ENCODE measurements around the gene GRM1. TPM values are rescaled to one million over a fixed set of nuclear protein-coding genes. Genes with fewer than 3 reads are reported as not detected.

GRM1 gene
- total RNA-seq, 2 donors from 2014 or later, result 0.06 to 0.52 TPM

DNA sequence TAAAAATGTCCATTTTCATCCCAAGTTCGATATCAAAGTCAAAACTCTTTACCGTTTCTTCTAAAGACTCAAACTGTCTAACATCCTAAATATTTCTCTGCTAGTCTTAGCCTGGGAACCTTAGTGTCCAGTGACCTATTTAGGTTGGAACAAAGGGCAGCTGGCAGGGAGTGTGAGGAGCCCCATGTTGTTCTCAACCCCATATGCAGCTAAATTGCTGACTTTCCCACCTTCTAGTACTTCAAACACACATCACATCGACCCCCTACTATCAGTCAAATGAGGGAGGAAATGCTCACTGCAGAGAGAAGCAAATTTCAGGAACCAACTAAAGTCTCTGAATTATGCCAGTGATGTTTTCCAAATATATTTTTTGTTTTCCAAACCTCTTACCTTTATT is 322.2 kb downstream of the GRM1 start:
- intact Hi-C loops (cut with DNase I), result no loop called here
- DNase-seq (no peak), ATAC-seq (no peak)

DNA sequence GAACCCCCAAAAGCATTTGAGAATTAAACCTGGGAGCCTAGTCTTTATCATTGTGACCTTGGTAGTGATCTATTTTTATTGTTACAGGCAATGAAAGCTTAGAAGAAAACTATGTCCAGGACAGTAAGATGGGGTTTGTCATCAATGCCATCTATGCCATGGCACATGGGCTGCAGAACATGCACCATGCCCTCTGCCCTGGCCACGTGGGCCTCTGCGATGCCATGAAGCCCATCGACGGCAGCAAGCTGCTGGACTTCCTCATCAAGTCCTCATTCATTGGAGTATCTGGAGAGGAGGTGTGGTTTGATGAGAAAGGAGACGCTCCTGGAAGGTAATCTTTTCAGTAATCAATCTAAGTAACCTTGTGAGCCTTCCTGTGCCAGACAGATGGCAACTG is 323.3 kb downstream of the GRM1 start:
- intact Hi-C loops (cut with DNase I), result no loop called here
- DNase-seq (no peak), ATAC-seq (no peak)

DNA sequence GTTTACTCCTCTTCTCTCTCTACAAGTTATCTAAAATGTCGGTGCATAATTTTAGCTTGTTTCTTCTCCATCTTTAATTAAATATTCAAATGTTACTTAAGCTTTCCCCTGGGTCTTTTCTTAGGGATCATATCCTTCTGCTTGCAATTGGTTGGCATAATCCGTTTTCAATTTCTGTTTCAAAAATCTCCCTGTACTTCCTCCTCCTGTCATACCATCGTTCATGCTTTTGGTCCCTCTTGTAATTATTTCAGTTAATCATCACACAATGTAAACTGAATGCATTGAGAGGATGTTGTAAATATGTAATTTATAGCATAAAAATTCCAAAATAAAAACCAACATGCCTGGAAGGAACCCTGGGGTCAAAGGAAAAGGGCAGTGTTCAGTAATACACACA is 325.6 kb downstream of the GRM1 start:
- no peak for ATAC-seq
- DNase-seq, result no peak
- intact Hi-C loops (cut with DNase I), result no loop called here

- intact Hi-C loops (cut with DNase I), result no loop called here
- no peak for ATAC-seq
- no peak for DNase-seq
These were observed 326.7 kb downstream of the GRM1 start for GRCh38 chr6:146355521-146356100.

DNA sequence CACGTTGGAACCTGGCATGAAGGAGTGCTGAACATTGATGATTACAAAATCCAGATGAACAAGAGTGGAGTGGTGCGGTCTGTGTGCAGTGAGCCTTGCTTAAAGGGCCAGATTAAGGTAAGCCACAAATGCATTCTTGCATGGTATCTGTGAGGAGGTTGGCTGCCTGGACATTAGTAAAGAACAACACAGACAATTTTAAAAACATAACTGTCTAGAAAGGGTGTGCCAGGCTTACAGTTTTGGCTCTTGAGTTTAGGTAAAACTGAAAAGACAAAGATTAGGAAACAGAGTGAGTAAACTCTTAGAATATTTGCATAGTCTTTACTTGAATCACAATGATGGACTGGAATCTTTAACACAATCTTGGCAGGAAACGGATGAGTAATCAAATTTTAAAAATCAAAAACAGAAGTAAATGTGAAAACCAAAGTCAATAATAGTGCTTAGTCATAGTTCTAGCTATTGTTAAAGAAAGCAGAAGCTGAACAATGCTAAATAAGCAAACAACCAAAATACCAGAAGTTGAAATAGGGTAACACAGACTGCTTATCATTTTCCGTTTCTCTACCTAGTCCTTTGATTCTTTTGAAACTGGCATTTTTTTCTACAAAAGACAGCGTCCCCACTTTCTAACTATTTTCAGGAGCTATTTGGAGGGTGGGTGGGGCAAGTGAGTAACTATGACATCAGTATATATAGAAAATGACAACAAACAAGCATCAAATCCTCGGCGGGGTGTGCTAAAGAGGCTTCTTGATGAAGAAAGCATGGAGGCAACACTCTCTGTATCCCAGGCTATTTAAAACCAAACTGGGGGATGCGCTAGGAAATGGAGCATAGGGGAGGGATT is 328.9 kb downstream of the GRM1 start:
- ATAC-seq, result peak; percentile 27 to 75
- intact Hi-C loops (cut with DNase I), result no loop called here
- DNase-seq, result no peak

GRCh38 chr6:146358431-146359046 is 329.7 kb downstream of the GRM1 start:
- ATAC-seq (peak in 1 of 2 donors; percentile 31), DNase-seq (no peak)
- intact Hi-C loops (cut with DNase I), result no loop called here

DNA sequence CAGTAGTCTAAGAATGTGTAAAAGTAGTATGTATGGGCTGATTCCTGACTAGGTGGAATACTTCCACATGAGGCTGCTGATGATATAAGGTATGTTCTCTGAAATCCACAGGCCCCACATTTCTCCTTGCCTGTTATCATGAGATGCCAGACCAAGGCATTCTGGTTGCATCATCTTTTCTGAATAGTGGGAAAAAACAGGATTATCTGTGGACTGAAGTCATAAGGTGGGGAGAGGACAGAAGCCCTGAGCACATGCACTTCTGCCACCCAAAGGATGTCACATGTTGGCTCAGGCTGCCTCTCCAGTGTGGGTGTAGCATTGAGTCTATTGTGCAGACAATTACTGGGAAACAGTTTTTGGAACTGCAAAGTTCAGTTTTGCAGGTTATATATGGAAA is 330.3 kb downstream of the GRM1 start:
- ATAC-seq, result no peak
- intact Hi-C loops (cut with DNase I), result no loop called here
- DNase-seq, result no peak

DNA sequence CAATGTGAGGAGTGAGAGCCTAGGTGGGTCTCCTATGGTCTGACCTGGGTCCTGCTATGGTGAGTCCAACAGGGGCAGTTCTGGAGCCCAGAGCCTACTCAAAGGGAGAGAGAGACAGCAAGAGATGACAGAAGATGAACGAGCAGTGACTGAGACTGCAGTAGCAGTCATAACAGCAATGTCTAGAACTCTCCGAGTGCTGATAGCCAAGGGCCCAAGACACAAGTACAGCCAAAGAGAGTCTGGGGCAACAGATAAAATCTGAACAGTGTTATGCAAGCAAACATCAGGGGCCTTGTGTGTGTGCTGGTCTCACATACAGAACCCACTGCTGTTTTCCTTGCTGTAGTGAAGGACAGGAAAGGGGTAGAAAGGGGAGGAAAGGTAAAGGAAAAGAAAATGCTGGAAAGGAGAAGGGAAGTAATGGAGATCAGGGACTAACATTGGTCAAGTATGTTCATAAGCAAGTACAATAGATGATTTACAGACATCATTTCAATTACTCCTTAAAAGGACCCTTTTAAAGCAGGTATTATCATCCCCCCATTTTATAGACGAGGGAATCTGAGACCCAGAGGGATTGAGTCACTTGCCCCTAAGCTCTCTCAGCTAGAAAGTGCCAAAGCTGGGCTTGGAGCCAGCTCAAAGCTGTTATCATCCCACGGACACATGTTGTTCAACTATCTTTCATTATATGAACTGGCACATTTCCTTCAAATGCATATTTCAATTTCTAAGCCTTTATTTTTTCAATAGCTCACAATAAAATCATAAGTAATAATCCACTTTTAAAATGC is 332.5 kb downstream of the GRM1 start:
- peak; percentile 24 for DNase-seq
- no peak for ATAC-seq
- intact Hi-C loops (cut with DNase I), result no loop called here

GRCh38 chr6:146363838-146364607 is 335.2 kb downstream of the GRM1 start:
- DNase-seq, result no peak
- ATAC-seq, result no peak
- intact Hi-C loops (cut with DNase I), result no loop called here

DNA sequence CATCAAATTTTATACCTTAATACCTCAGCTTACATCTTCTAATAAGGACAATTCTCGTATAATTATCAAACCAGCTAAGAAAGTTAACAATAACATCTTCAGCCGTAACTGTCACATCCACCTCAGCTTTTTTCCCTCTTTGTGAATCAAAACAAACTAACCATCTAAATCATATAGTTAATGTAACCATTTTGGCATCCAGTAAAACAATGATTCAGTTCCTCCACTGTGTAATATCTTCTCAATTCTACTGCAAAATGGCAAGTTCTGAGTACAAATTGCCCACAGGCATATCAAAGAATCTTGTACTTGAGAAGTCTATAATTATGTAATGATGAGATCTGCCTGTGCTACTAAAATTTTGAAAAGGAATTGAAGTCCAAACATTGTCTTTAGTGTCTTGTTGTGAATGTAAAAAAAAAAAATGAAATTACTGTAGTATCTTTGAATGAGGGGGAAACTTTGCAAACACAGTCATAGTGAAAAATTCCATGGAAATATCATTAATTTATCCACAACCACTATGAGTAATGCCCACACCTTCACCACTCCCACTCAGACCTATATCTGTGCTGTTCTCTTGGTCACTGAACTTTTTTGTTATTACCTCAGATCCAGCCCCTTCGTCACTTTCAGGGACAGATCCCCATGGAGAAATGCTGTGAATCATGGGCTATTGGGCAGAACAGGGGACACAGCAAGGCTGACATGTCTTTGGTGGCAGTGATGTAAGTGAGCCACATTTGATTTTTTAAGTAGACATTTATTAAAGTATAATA is 336.1 kb downstream of the GRM1 start:
- DNase-seq, result no peak
- intact Hi-C loops (cut with DNase I), result no loop called here
- ATAC-seq, result no peak

DNA sequence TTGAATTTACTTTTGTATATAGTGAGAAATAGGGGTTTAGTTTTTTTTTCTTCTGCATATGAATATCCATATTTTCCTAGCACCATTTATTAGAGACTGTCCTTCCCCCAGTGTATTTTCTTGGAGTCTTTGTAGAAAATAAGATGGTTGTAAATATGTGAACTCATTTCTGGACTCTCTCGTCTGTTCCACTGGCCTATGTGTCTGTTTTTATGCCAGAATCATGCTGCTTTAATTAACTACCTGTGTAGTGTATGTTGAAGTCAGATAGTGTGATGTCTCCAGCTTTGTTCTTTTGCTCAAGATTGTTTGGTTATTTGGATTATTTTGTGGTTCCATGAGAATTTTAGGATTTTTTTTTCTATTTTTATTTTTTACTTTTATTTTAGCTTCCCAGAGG is 338.2 kb downstream of the GRM1 start:
- DNase-seq, result no peak
- ATAC-seq, result no peak
- intact Hi-C loops (cut with DNase I), result no loop called here

DNA sequence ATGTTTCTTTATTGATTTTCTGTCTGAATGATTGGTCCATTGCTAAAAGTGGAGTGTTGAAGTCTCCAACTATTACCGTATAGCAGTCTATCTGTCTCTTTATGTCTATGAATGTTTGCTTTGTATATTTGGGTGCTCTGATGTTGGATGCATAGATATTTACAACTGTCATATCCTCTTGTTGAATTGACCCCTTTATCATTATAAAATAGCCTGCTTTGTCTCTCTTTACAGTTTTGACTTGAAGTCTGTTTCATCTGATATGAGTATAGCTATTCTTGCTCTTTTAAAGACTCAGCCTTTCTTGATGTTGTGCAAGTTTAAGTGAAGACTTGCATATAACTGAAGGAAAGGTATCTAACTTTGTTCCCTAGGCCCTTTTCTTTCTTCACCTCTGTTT is 341.0 kb downstream of the GRM1 start:
- ATAC-seq (no peak), DNase-seq (no peak)
- intact Hi-C loops (cut with DNase I), result no loop called here

DNA sequence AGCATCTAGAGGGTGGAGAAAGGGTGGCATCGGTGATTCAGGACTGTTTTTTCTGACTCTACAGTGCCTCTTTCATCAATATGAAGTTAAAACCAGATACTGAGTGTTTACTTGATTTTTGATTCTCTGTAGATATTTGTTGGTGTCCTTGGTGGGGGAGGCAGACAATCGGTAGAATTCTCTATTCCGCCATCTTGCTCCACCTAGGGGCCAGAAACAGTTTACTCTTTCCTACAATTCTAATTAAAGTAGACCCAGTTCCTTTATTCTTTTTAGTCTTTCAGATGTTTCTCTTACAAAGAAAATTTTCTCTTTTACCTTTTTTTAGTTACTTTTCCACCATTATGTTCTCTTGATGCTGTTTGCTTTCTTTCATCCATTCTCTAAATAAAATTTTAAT is 352.6 kb downstream of the GRM1 start:
- intact Hi-C loops (cut with DNase I), result no loop called here
- ATAC-seq (no peak), DNase-seq (no peak)

DNA sequence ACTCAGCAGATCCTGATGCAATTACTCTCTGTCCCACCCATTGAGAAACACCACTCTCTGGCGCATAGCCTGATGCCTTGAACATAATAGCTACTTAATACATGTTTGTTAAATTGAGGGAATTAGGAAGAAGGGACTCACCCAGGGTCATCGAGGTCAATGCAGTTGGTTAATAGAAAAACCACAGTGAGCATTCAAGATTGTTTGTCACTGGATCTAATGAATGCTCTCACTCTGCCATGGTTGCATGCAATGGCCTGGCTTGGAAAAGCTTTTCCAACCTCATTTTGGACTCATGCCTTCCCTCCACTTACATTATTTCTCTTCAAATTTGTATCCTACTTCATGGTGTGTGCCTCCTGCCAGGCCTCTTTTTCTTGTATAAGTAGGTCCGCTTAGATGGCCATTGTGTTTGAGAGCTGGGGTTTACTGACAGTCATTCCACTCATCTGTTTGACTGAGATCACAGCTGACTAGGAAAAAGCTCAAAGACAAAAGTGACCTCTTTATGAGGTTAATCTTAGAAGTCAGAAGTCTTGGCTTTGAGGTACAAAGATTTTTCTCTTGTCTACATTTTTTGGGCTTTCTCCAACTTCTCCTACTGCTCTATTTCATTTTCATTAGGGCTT is 360.0 kb downstream of the GRM1 start:
- intact Hi-C loops (cut with DNase I), result no loop called here
- no peak for ATAC-seq
- no peak for DNase-seq

- DNase-seq, result no peak
- intact Hi-C loops (cut with DNase I), result no loop called here
- ATAC-seq, result no peak
These were observed 360.9 kb downstream of the GRM1 start for GRCh38 chr6:146389740-146390139.

DNA sequence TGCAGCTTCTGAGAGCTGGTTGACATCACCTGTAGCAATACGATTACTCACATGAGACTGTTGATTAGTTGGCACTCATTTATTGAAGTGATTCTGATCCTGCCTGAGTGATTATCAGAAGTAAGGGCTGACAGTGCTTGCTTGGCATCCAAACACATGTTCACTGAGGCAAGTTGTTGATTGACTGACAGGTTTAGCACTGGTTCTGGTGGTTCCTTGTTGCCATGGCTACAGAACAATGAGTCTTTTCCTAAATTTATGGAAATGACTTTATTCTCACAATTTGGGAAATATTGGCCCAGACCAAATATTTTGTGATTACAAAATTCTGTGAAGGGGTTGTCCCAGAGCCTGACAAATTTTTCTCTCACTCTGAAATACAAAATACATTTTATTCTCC is 368.8 kb downstream of the GRM1 start:
- DNase-seq (no peak), ATAC-seq (no peak)

DNA sequence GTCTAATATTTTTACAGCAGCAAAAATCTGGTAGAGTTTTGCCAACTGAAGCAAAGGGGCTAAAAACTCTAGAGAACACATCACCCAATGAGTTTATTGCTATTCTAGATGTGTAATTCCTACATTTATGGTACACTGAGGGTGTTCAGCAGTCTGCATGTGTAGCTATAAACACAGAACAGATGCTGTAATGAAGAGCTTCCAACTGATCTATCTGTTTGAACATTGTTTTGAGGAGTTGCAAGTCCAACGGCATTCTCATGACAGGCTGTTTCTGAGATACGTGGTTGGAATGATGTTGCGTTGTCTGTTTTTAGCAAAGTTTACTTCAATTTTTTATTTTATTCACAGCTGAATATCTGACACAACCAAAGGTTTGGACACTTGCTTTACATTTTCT is 373.6 kb downstream of the GRM1 start:
- no peak for DNase-seq
- intact Hi-C loops (cut with DNase I), result no loop called here

More for the DNA sequence above, 368.8 kb downstream of the GRM1 start:
- intact Hi-C loops (cut with DNase I), result no loop called here

DNA sequence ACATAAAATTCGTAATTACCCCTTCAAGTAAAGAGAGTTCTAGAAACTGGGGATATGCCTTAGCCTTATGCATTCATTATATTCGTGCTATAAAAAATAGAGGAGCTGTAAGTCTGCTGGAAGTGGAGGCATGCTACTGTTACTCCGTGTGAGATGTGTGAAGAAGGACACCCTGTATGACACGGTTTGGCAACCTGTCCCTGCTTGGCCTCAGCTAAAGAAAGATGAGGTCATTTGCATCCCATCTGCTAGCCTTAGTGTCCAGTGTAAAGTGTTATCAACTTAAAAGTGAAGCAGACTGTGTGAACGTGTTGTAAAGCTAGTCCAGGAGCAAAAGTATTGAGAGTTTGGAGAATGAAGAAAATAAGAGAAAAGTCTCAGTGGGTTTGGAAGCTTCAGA is 379.7 kb downstream of the GRM1 start:
- DNase-seq, result no peak
- intact Hi-C loops (cut with DNase I), result no loop called here
- ATAC-seq, result no peak

More for the DNA sequence above, 373.6 kb downstream of the GRM1 start:
- no peak for ATAC-seq
